HUES64 (cell line): ENCODE measurements around the gene DLL1.

Experiments
- H3K27ac ChIP-seq: 2 replicates; pipeline ENCODE4 v1.7.0; 2013; ENCODE audit warnings: low read depth, low read length, inconsistent platforms
- H3K27me3 ChIP-seq: 2 replicates; pipeline ENCODE4 v1.6.1; 2013; ENCODE audit warnings: mild to moderate bottlenecking, low read length; ENCODE audit not compliant: insufficient read depth
- H3K36me3 ChIP-seq: 2 replicates; pipeline ENCODE4 v1.6.1; 2013; ENCODE audit warnings: mild to moderate bottlenecking, low read length; ENCODE audit not compliant: insufficient read depth
- H3K4me1 ChIP-seq: 2 replicates; pipeline ENCODE4 v1.6.1; 2013; ENCODE audit warnings: mild to moderate bottlenecking, low read length, moderate library complexity; ENCODE audit not compliant: insufficient read depth
- H3K4me3 ChIP-seq: 2 replicates; pipeline ENCODE4 v1.5.1; 2013; ENCODE audit warnings: mild to moderate bottlenecking, low read length, moderate library complexity
- H3K9ac ChIP-seq: 2 replicates; pipeline ENCODE4 v1.6.1; 2013; ENCODE audit warnings: mild to moderate bottlenecking, low read depth, low read length
- H3K9me3 ChIP-seq: 2 replicates; pipeline ENCODE4 v1.6.1; 2013; ENCODE audit warnings: low read depth, low read length; ENCODE audit not compliant: insufficient read depth
- WGBS: fragments of 150-250, 120-280 bp; methylation state at CpG from one replicate; pipeline ENCODE4 v1.1.7; 2013; ENCODE audit warnings: missing lambda C conversion rate; 5-methylcytosine and 5-hydroxymethylcytosine counted together

DLL1 gene

GRCh38 chr6:170254315-170255213, 36.3 kb downstream of the DLL1 start:
- no peaks in the 10 kb centered on the region for H3K36me3 ChIP-seq
- no peaks in the 10 kb centered on the region for H3K9me3 ChIP-seq
- H3K4me1 ChIP-seq = no peaks in the 10 kb centered on the region
- 89% methylated on average over 13 of the region's 14 CpGs for WGBS
- H3K27ac ChIP-seq = no peak overlapping the region
- no peaks in the 10 kb centered on the region for H3K27me3 ChIP-seq
- no peak overlapping the region for H3K9ac ChIP-seq
- H3K4me3 ChIP-seq = no peak overlapping the region

GRCh38 chr6:170253910-170254269, 37.0 kb downstream of the DLL1 start:
- no peak overlapping the region for H3K4me3 ChIP-seq
- H3K9me3 ChIP-seq = no peaks in the 10 kb centered on the region
- no peaks in the 10 kb centered on the region for H3K4me1 ChIP-seq
- H3K27me3 ChIP-seq = no peaks in the 10 kb centered on the region
- WGBS = 95% methylated on average over 9 of the region's 9 CpGs
- H3K9ac ChIP-seq = no peak overlapping the region
- no peak overlapping the region for H3K27ac ChIP-seq
- no peaks in the 10 kb centered on the region for H3K36me3 ChIP-seq

- no peaks in the 10 kb centered on the region; the same call in 1 of the 2 replicates for H3K27me3 ChIP-seq
- H3K4me1 ChIP-seq = no peaks in the 10 kb centered on the region
- no peaks in the 10 kb centered on the region for H3K36me3 ChIP-seq
- H3K9me3 ChIP-seq = no peaks in the 10 kb centered on the region
- no peak overlapping the region for H3K9ac ChIP-seq
- no peak overlapping the region for H3K27ac ChIP-seq
- no peak overlapping the region for H3K4me3 ChIP-seq
- WGBS = 92% methylated on average over 30 of the region's 30 CpGs
Measured at GRCh38 chr6:170253226-170253909, 37.5 kb downstream of the DLL1 start.

- no peaks in the 10 kb centered on the region for H3K4me1 ChIP-seq
- no peak overlapping the region for H3K9ac ChIP-seq
- H3K27me3 ChIP-seq = no peaks in the 10 kb centered on the region; the same call in 1 of the 2 replicates
- H3K27ac ChIP-seq = no peak overlapping the region
- no peaks in the 10 kb centered on the region for H3K9me3 ChIP-seq
- WGBS = 94% methylated on average over 41 of the region's 41 CpGs
- no peaks in the 10 kb centered on the region for H3K36me3 ChIP-seq
- H3K4me3 ChIP-seq = no peak overlapping the region
Measured at GRCh38 chr6:170251776-170252571, 38.9 kb downstream of the DLL1 start.

- no peak overlapping the region for H3K27ac ChIP-seq
- H3K4me3 ChIP-seq = no peak overlapping the region
- H3K4me1 ChIP-seq = no peaks in the 10 kb centered on the region
- WGBS = 95% methylated on average over 21 of the region's 21 CpGs
- no peaks in the 10 kb centered on the region for H3K9me3 ChIP-seq
- no peaks in the 10 kb centered on the region for H3K36me3 ChIP-seq
- no peaks in the 10 kb centered on the region; the same call in 1 of the 2 replicates for H3K27me3 ChIP-seq
- no peak overlapping the region for H3K9ac ChIP-seq
Measured at GRCh38 chr6:170250981-170251775, 39.7 kb downstream of the DLL1 start.

GRCh38 chr6:170250455-170250854, 40.4 kb downstream of the DLL1 start:
- 89% methylated on average over 11 of the region's 11 CpGs for WGBS
- Histone ChIP-seq H3K9me3 (no peaks in the 10 kb centered on the region), H3K27me3 (no peaks in the 10 kb centered on the region; the same call in 1 of the 2 replicates), H3K9ac (no peak overlapping the region), H3K4me3 (no peak overlapping the region), H3K27ac (no peak overlapping the region), H3K36me3 (no peaks in the 10 kb centered on the region), H3K4me1 (no peaks in the 10 kb centered on the region)

GRCh38 chr6:170249817-170250216, 41.1 kb downstream of the DLL1 start:
- WGBS = 96% methylated on average over 15 of the region's 15 CpGs
- no peak overlapping the region for H3K4me3 ChIP-seq
- H3K9me3 ChIP-seq = no peaks in the 10 kb centered on the region
- no peak overlapping the region for H3K27ac ChIP-seq
- H3K4me1 ChIP-seq = no peaks in the 10 kb centered on the region
- no peak overlapping the region for H3K9ac ChIP-seq
- no peaks in the 10 kb centered on the region for H3K36me3 ChIP-seq
- no peaks in the 10 kb centered on the region; the same call in 1 of the 2 replicates for H3K27me3 ChIP-seq

- no peaks in the 10 kb centered on the region; the same call in 1 of the 2 replicates for H3K27me3 ChIP-seq
- H3K36me3 ChIP-seq = no peaks in the 10 kb centered on the region
- no peak overlapping the region for H3K9ac ChIP-seq
- 91% methylated on average over 26 of the region's 27 CpGs for WGBS
- H3K4me3 ChIP-seq = no peak overlapping the region
- H3K9me3 ChIP-seq = no peaks in the 10 kb centered on the region
- H3K4me1 ChIP-seq = no peaks in the 10 kb centered on the region
- no peak overlapping the region for H3K27ac ChIP-seq
Measured at GRCh38 chr6:170248861-170249600, 41.8 kb downstream of the DLL1 start.

- H3K27ac ChIP-seq = no peak overlapping the region
- no peaks in the 10 kb centered on the region for H3K36me3 ChIP-seq
- H3K27me3 ChIP-seq = no peaks in the 10 kb centered on the region; the same call in 1 of the 2 replicates
- no peaks in the 10 kb centered on the region for H3K4me1 ChIP-seq
- no peak overlapping the region for H3K4me3 ChIP-seq
- 93% methylated on average over 34 of the region's 34 CpGs for WGBS
- H3K9ac ChIP-seq = no peak overlapping the region
- no peaks in the 10 kb centered on the region for H3K9me3 ChIP-seq
Measured at GRCh38 chr6:170248111-170248805, 42.6 kb downstream of the DLL1 start.
